PC-3 (cell line): Measurements from ENCODE around the gene DPF3.

Source experiments
- EZH2phosphoT487 ChIP-seq: fragments of 300-600 bp; sonication (generic); IDR thresholded peaks from 2 replicates; pipeline ENCODE4 v1.6.1; 2018; ENCODE audit warnings: mild to moderate bottlenecking, antibody characterized with exemption, low read length, borderline replicate concordance
- TF ChIP-seq, protein P1 (sequence below): fragments of 300-600 bp; sonication (generic); conservative IDR thresholded peaks from 2 replicates; pipeline ENCODE4 v1.5.1; 2017; ENCODE audit warnings: antibody characterized with exemption, low read depth, mild to moderate bottlenecking, low read length

DNA sequence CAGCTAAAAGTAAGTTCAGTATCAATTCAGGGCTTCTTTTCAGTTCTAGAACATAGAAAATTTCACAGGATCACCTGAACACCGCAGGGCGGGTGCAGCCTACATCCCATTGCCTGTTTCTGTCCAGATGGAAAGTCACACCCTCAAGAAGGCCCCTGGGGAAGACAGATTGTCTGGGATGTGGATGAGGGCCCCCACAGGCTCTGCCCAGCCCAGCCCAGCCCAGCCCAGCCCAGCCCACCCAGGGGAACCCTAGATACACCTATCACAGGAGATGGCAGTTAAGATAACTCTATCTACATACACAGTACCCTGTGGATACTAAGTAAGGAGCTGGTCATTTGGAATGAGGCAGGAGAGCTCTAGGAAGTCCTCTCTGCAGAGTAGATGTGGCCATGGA lies 68.4 kb downstream of the DPF3 start:
- TF ChIP-seq, protein P1, sequence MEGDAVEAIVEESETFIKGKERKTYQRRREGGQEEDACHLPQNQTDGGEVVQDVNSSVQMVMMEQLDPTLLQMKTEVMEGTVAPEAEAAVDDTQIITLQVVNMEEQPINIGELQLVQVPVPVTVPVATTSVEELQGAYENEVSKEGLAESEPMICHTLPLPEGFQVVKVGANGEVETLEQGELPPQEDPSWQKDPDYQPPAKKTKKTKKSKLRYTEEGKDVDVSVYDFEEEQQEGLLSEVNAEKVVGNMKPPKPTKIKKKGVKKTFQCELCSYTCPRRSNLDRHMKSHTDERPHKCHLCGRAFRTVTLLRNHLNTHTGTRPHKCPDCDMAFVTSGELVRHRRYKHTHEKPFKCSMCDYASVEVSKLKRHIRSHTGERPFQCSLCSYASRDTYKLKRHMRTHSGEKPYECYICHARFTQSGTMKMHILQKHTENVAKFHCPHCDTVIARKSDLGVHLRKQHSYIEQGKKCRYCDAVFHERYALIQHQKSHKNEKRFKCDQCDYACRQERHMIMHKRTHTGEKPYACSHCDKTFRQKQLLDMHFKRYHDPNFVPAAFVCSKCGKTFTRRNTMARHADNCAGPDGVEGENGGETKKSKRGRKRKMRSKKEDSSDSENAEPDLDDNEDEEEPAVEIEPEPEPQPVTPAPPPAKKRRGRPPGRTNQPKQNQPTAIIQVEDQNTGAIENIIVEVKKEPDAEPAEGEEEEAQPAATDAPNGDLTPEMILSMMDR: no peak
- no peak for TF ChIP-seq EZH2phosphoT487
